IPS-15b (cell line): ENCODE data around the gene TM6SF1.
"Not testable (repeated sequence)": the region's sequence is repeated elsewhere in the genome, so short reads cannot be mapped to it uniquely, and the experiment has no call there.

Experiments
- H3K27me3 ChIP-seq: one replicate; pipeline ENCODE4 v1.6.1; 2013; ENCODE audit warnings: low read length; ENCODE audit not compliant: control insufficient read depth, insufficient read depth
- H3K36me3 ChIP-seq: one replicate; pipeline ENCODE4 v1.6.1; 2013; ENCODE audit warnings: low read length; ENCODE audit not compliant: control insufficient read depth, insufficient read depth
- H3K4me1 ChIP-seq: one replicate; pipeline ENCODE4 v1.6.1; 2013; ENCODE audit warnings: mild to moderate bottlenecking, low read length; ENCODE audit not compliant: control insufficient read depth, insufficient read depth
- H3K4me3 ChIP-seq: one replicate; pipeline ENCODE4 v1.5.1; 2013; ENCODE audit warnings: low read depth, low read length
- H3K9ac ChIP-seq: one replicate; pipeline ENCODE4 v1.6.1; 2013; ENCODE audit warnings: low read depth, mild to moderate bottlenecking, low read length
- H3K9me3 ChIP-seq: one replicate; pipeline ENCODE4 v1.6.1; 2013; ENCODE audit warnings: mild to moderate bottlenecking, low read length; ENCODE audit not compliant: control insufficient read depth, insufficient read depth

Gene TM6SF1

GRCh38 chr15:83164771-83165404 is 57.4 kb downstream of the TM6SF1 start:
- Histone ChIP-seq H3K4me3 (no peak overlapping the region), H3K4me1 (peaks cover 2% of the 10 kb centered on the region), H3K9me3 (no peaks in the 10 kb centered on the region), H3K9ac (no peak overlapping the region), H3K27me3 (no peaks in the 10 kb centered on the region), H3K36me3 (no peaks in the 10 kb centered on the region)

- H3K9ac ChIP-seq, result no peak overlapping the region
- no peaks in the 10 kb centered on the region for H3K36me3 ChIP-seq
- no peak overlapping the region for H3K4me3 ChIP-seq
- H3K9me3 ChIP-seq, result no peaks in the 10 kb centered on the region
- no peaks in the 10 kb centered on the region for H3K27me3 ChIP-seq
- peaks cover 2% of the 10 kb centered on the region for H3K4me1 ChIP-seq
Observed at GRCh38 chr15:83166218-83166617, 58.8 kb downstream of the TM6SF1 start.

- Histone ChIP-seq H3K9ac (no peak overlapping the region), H3K36me3 (no peaks in the 10 kb centered on the region), H3K4me1 (peaks cover 2% of the 10 kb centered on the region), H3K27me3 (no peaks in the 10 kb centered on the region), H3K9me3 (no peaks in the 10 kb centered on the region), H3K4me3 (no peak overlapping the region)
Observed at GRCh38 chr15:83166830-83167229, 59.4 kb downstream of the TM6SF1 start.

GRCh38 chr15:83169576-83169975 is 62.1 kb downstream of the TM6SF1 start:
- not testable (repeated sequence) for H3K4me3 ChIP-seq, H3K9me3 ChIP-seq, H3K9ac ChIP-seq, H3K4me1 ChIP-seq, H3K27me3 ChIP-seq, H3K36me3 ChIP-seq

- H3K9ac ChIP-seq, result no peak overlapping the region
- peaks cover 2% of the 10 kb centered on the region for H3K4me1 ChIP-seq
- no peaks in the 10 kb centered on the region for H3K9me3 ChIP-seq
- H3K4me3 ChIP-seq, result no peak overlapping the region
- no peaks in the 10 kb centered on the region for H3K27me3 ChIP-seq
- no peaks in the 10 kb centered on the region for H3K36me3 ChIP-seq
Observed at GRCh38 chr15:83170474-83171165, 63.2 kb downstream of the TM6SF1 start.

GRCh38 chr15:83174891-83175290 is 67.4 kb downstream of the TM6SF1 start:
- H3K9ac ChIP-seq, result no peak overlapping the region
- no peaks in the 10 kb centered on the region for H3K27me3 ChIP-seq
- no peaks in the 10 kb centered on the region for H3K4me1 ChIP-seq
- no peak overlapping the region for H3K4me3 ChIP-seq
- H3K36me3 ChIP-seq, result no peaks in the 10 kb centered on the region
- H3K9me3 ChIP-seq, result no peaks in the 10 kb centered on the region

- Histone ChIP-seq H3K27me3 (no peaks in the 10 kb centered on the region), H3K4me1 (no peaks in the 10 kb centered on the region), H3K36me3 (no peaks in the 10 kb centered on the region), H3K9ac (no peak overlapping the region), H3K4me3 (no peak overlapping the region), H3K9me3 (no peaks in the 10 kb centered on the region)
Observed at GRCh38 chr15:83178390-83178789, 70.9 kb downstream of the TM6SF1 start.

- Histone ChIP-seq H3K36me3 (no peaks in the 10 kb centered on the region), H3K27me3 (no peaks in the 10 kb centered on the region), H3K9me3 (no peaks in the 10 kb centered on the region), H3K9ac (no peak overlapping the region), H3K4me1 (no peaks in the 10 kb centered on the region), H3K4me3 (no peak overlapping the region)
Observed at GRCh38 chr15:83178869-83179325, 71.5 kb downstream of the TM6SF1 start.

- H3K36me3 ChIP-seq, result no peaks in the 10 kb centered on the region
- no peaks in the 10 kb centered on the region for H3K27me3 ChIP-seq
- H3K9ac ChIP-seq, result no peak overlapping the region
- H3K4me1 ChIP-seq, result no peaks in the 10 kb centered on the region
- H3K9me3 ChIP-seq, result no peaks in the 10 kb centered on the region
- H3K4me3 ChIP-seq, result no peak overlapping the region
Observed at GRCh38 chr15:83185561-83185960, 78.1 kb downstream of the TM6SF1 start.
